Sigmoid colon (tissue), 7 donors: ENCODE results near the gene PCDHGB1. TPM values are rescaled to one million over a fixed set of nuclear protein-coding genes. Genes with fewer than 3 reads are reported as not detected.

Experiments used
- DNase-seq: peaks from one replicate; pipeline ENCODE4 v3.0.0-alpha.2; 2019
- H3K27ac ChIP-seq, 4 donors: fragments of 200-600 bp; sonication (generic); one replicate each; pipeline ENCODE4 v1.5.1; 2016 to 2019; ENCODE audit warnings: mild to moderate bottlenecking in 1 of 4
- H3K27me3 ChIP-seq, 3 donors: fragments of 200-600 bp; sonication (generic); one replicate each; pipeline ENCODE4 v1.5.1; 2019; ENCODE audit warnings: mild to moderate bottlenecking in 1 of 3
- H3K36me3 ChIP-seq, 4 donors: fragments of 200-600 bp; sonication (generic); one replicate each; pipeline ENCODE4 v1.5.1; 2016 to 2019
- H3K4me1 ChIP-seq, 4 donors: fragments of 200-600 bp; sonication (generic); one replicate each; pipeline ENCODE4 v1.5.1; 2017 to 2019
- H3K4me3 ChIP-seq, 4 donors: fragments of 200-600 bp; sonication (generic); one replicate each; pipeline ENCODE4 v1.5.1; 2017 to 2019; ENCODE audit warnings: mild to moderate bottlenecking in 2 of 4, moderate library complexity in 1 of 4
- H3K9me3 ChIP-seq, 4 donors: fragments of 200-600 bp in 3 of 4; sonication (generic) in 3 of 4; one replicate each; pipeline versions ENCODE4 v1.5.1 to v1.6.1; 2013 to 2019
- EP300 ChIP-seq, 4 donors: sonication (generic); formaldehyde crosslinking; IDR thresholded peaks; one replicate each; pipeline ENCODE4 v1.6.1; 2017; ENCODE audit warnings: antibody characterized with exemption in 4 of 4
- POLR2A ChIP-seq, 2 donors: fragments of 450-650 bp; IDR thresholded peaks; one replicate each; pipeline ENCODE4 v1.6.1; 2016; ENCODE audit warnings: antibody characterized with exemption in 2 of 2, mild to moderate bottlenecking in 2 of 2, moderate library complexity in 2 of 2
- POLR2AphosphoS5 ChIP-seq, 4 donors: sonication (generic); formaldehyde crosslinking; IDR thresholded peaks; one replicate each; pipeline ENCODE4 v1.6.1; 2017; ENCODE audit warnings: antibody characterized with exemption in 4 of 4
- WGBS, 2 donors: extraction: QIAGEN DNeasy Blood & Tissue Kit; methylation state at CpG; one replicate each; pipeline ENCODE4 v1.1.7; 2013; 5-methylcytosine and 5-hydroxymethylcytosine counted together
- intact Hi-C: fragments of 100-400 bp; cut with DNase I; formaldehyde crosslinking; loops from one replicate; pipeline ENCODE4 v1.15.1; 2023
- polyA plus RNA-seq, 3 donors: library from polyadenylated mRNA; stranded (reverse); fragments of 200-250 nt; gene quantifications; one replicate each; pipeline ENCODE4 v1.2.3, GENCODE V29; 2013
- total RNA-seq, 4 donors: library from RNA; depleted of rRNA; stranded (reverse); fragments of >200 nt; gene quantifications; one replicate each; pipeline ENCODE4 v1.1.0, GENCODE V29; 2016
- TF ChIP-seq, protein P1 (sequence below), 4 experiments: fragments of 450-650 bp in 3 of 4; fragments of 200-600 bp in 1 of 4; IDR thresholded peaks; one replicate each; pipeline ENCODE4 v1.5.1; 2016 to 2019; ENCODE audit warnings: antibody characterized with exemption in 4 of 4, mild to moderate bottlenecking in 3 of 4, moderate library complexity in 2 of 4
- donor health status: healthy with polysubstance abuse.
- donor health status: Bipolar disorder and iron deficiency.
- donor health status: healthy.

The PCDHGB1 gene
- total and polyA plus RNA-seq, 7 donors = 0.26 to 8.4 (median 3.3) TPM; not detected in 2

DNA sequence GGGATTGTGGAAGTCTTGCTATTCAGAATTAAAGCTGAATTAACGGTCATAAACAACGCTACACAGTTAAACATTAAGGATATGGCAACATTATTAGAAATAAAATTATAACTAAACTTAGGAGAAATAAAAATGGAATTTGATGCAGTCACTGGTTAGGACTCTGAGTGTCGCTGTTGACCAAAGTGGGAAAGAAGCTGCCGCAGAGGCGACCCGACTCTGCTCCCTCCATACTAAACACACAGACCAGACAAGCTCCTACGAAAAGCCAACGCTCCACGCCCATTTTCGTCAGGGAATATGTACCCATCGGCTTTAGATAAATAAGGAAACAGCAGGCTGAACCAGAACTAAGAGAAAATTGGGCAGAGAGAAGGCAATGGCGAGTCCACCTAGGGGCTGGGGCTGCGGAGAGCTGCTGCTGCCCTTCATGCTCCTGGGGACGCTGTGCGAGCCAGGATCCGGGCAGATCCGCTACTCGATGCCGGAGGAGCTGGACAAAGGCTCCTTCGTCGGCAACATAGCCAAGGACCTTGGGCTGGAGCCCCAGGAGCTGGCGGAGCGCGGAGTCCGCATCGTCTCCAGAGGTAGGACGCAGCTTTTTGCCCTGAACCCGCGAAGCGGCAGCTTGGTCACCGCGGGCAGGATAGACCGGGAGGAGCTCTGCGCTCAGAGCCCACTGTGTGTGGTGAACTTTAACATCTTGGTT is 14.2 kb downstream of the PCDHGB1 start, which contains the start of gene PCDHGA5:
Gene PCDHGA5 (plus strand): TSS at position 211 of the 709 bp plus-strand sequence. CDS start 169 bp downstream, at position 380.
- no peak for DNase-seq
- Histone ChIP-seq H3K36me3 (no peaks in the 10 kb centered on the region), H3K27ac (no peak within 1 kb of the TSS), H3K27me3 (peaks cover 0 to 13% (median 4%) of the 10 kb centered on the region in 3 donors), H3K4me1 (no peaks in the 10 kb centered on the region), H3K9me3 (peaks cover 41 to 92% (median 61%) of the 10 kb centered on the region in 4 donors), H3K4me3 (peak within 1 kb of the TSS in 2 of 4 donors; percentile 12 to 17)
- no peak for TF ChIP-seq POLR2A (IDR thresholded peaks at IDR 0.05)
- TF ChIP-seq, protein P1, sequence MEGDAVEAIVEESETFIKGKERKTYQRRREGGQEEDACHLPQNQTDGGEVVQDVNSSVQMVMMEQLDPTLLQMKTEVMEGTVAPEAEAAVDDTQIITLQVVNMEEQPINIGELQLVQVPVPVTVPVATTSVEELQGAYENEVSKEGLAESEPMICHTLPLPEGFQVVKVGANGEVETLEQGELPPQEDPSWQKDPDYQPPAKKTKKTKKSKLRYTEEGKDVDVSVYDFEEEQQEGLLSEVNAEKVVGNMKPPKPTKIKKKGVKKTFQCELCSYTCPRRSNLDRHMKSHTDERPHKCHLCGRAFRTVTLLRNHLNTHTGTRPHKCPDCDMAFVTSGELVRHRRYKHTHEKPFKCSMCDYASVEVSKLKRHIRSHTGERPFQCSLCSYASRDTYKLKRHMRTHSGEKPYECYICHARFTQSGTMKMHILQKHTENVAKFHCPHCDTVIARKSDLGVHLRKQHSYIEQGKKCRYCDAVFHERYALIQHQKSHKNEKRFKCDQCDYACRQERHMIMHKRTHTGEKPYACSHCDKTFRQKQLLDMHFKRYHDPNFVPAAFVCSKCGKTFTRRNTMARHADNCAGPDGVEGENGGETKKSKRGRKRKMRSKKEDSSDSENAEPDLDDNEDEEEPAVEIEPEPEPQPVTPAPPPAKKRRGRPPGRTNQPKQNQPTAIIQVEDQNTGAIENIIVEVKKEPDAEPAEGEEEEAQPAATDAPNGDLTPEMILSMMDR (IDR thresholded peaks at IDR 0.05) = no peak
- no peak for TF ChIP-seq EP300 (IDR thresholded peaks at IDR 0.05)
- TF ChIP-seq POLR2AphosphoS5 (IDR thresholded peaks at IDR 0.05) = no peak
- intact Hi-C loops = no loop called here
- 23 to 51% methylated on average over 34 of the region's 34 CpGs for WGBS, 2 donors

DNA sequence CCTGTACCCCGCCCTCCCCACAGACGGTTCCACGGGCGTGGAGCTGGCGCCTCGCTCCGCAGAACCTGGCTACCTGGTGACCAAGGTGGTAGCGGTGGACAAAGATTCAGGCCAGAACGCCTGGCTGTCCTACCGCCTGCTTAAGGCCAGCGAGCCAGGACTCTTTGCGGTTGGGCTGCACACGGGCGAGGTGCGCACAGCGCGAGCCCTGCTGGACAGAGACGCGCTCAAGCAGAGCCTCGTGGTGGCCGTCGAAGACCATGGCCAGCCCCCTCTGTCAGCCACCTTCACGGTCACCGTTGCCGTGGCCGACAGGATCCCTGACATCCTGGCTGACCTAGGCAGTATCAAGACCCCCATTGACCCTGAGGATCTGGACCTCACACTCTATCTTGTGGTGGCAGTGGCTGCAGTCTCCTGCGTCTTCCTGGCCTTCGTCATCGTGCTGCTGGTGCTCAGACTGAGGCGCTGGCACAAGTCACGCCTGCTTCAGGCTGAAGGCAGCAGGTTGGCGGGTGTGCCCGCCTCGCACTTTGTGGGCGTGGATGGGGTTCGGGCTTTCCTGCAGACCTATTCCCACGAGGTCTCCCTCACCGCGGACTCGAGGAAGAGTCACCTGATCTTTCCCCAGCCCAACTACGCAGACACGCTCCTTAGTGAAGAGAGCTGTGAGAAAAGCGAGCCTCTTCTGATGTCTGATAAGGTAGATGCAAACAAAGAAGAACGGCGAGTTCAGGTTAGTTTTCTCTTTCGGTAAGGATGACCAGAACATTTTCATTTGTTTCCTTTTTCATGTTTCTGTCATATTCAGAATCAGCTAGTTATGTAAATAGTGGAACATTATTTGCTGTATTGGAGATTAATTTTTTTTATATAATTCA is 16.4 kb downstream of the PCDHGB1 start:
- H3K9me3 ChIP-seq = peaks cover 34 to 92% (median 61%) of the 10 kb centered on the region in 4 donors
- H3K4me3 ChIP-seq = no peak overlapping the region
- intact Hi-C loops = no loop called here
- TF ChIP-seq, protein P1 (IDR thresholded peaks at IDR 0.05) = no peak
- TF ChIP-seq POLR2A (IDR thresholded peaks at IDR 0.05) (no peak), EP300 (IDR thresholded peaks at IDR 0.05) (no peak), POLR2AphosphoS5 (IDR thresholded peaks at IDR 0.05) (no peak)
- H3K27ac ChIP-seq = no peak overlapping the region
- DNase-seq = no peak
- no peaks in the 10 kb centered on the region for H3K4me1 ChIP-seq
- no peaks in the 10 kb centered on the region for H3K36me3 ChIP-seq
- 39 to 61% methylated on average over 46 of the region's 46 CpGs for WGBS, 2 donors
- H3K27me3 ChIP-seq = peaks cover 0 to 7% (median 4%) of the 10 kb centered on the region in 3 donors

DNA sequence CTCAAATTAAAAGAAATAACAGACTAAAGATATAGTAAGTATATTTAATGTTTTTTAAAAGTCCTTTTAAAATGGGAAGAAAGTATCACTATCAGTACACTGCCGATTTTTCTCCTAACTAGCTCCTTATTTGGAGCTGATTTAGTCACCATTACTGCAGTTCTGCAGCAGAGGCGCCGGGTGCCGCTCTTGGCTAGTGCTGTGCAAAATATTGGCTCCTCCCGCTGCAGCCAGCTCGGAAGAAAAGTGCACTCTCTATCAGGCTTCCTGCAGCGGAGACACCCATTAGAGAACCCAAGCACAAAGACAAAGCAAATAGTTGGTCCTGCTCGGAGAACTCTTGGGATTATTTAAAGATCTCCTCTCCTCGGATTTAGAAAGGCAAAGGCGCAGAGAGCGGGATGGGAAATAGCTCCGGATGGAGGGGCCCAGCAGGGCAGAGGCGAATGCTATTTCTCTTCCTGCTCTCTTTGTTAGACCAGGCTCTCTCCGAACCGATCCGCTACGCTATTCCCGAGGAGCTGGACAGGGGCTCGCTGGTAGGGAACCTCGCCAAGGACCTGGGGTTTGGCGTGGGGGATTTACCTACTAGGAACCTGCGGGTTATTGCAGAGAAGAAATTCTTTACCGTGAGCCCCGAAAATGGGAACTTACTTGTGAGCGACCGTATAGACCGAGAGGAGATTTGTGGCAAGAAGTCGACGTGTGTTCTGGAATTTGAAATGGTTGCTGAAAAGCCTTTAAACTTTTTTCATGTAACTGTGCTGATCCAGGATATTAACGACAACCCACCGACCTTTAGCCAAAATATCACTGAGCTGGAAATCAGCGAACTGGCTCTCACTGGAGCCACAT is 20.3 kb downstream of the PCDHGB1 start, which contains the start of gene PCDHGB3:
Gene PCDHGB3 (plus strand): TSS at position 249 of the 855 bp plus-strand sequence. CDS start 153 bp downstream, at position 402.
- DNase-seq = no peak
- TF ChIP-seq EP300 (IDR thresholded peaks at IDR 0.05) (no peak), POLR2A (IDR thresholded peaks at IDR 0.05) (no peak), POLR2AphosphoS5 (IDR thresholded peaks at IDR 0.05) (no peak)
- TF ChIP-seq, protein P1 (IDR thresholded peaks at IDR 0.05) = no peak
- 19 to 42% methylated on average over 32 of the region's 32 CpGs for WGBS, 2 donors
- H3K36me3 ChIP-seq = peaks cover 0 to 6% (median 0%) of the 10 kb centered on the region in 4 donors
- H3K4me1 ChIP-seq = no peaks in the 10 kb centered on the region
- peak within 1 kb of the TSS in 2 of 4 donors; percentile 17 to 19 for H3K4me3 ChIP-seq
- peaks cover 0 to 7% (median 0%) of the 10 kb centered on the region in 3 donors for H3K27me3 ChIP-seq
- H3K9me3 ChIP-seq = peaks cover 49 to 95% (median 71%) of the 10 kb centered on the region in 4 donors
- H3K27ac ChIP-seq = no peak within 1 kb of the TSS
- intact Hi-C loops = no loop called here
